ENCODE data around the gene PTPRG.
"Not testable (repeated sequence)": the region's sequence is repeated elsewhere in the genome, so short reads cannot be mapped to it uniquely, and the experiment has no call there.

The PTPRG gene

GRCh38 chr3:61730577-61731231, 169.3 kb downstream of the PTPRG start:
- DNase-seq, result no peak

GRCh38 chr3:61733000-61733399, 171.6 kb downstream of the PTPRG start:
- DNase-seq, result no peak

- DNase-seq, result no peak
Measured at GRCh38 chr3:61733876-61734275, 172.5 kb downstream of the PTPRG start.

- no peak for DNase-seq
Measured at GRCh38 chr3:61734749-61735686, 173.6 kb downstream of the PTPRG start.

- no peak for DNase-seq
Measured at GRCh38 chr3:61736506-61736905, 175.1 kb downstream of the PTPRG start.

GRCh38 chr3:61739640-61740039, 178.3 kb downstream of the PTPRG start:
- DNase-seq, result no peak

- no peak for DNase-seq
Measured at GRCh38 chr3:61740494-61740893, 179.1 kb downstream of the PTPRG start.

GRCh38 chr3:61741551-61741950, 180.2 kb downstream of the PTPRG start:
- DNase-seq, result no peak

GRCh38 chr3:61742006-61742405, 180.6 kb downstream of the PTPRG start:
- DNase-seq, result no peak

- no peak for DNase-seq
Measured at GRCh38 chr3:61743067-61743466, 181.7 kb downstream of the PTPRG start.

- no peak for DNase-seq
Measured at GRCh38 chr3:61743686-61744242, 182.4 kb downstream of the PTPRG start.

- no peak for DNase-seq
Measured at GRCh38 chr3:61748288-61748687, 186.9 kb downstream of the PTPRG start.

GRCh38 chr3:61750766-61751165, 189.4 kb downstream of the PTPRG start:
- DNase-seq, result no peak

- DNase-seq, result no peak
Measured at GRCh38 chr3:61758839-61759238, 197.5 kb downstream of the PTPRG start.

- DNase-seq, result not testable (repeated sequence)
Measured at GRCh38 chr3:61760783-61761182, 199.4 kb downstream of the PTPRG start.

- no peak for DNase-seq
Measured at GRCh38 chr3:61761694-61762430, 200.5 kb downstream of the PTPRG start.

- DNase-seq, result no peak
Measured at GRCh38 chr3:61765157-61765876, 203.9 kb downstream of the PTPRG start.

- DNase-seq, result no peak
Measured at GRCh38 chr3:61768284-61769037, 207.1 kb downstream of the PTPRG start.

- DNase-seq, result no peak
Measured at GRCh38 chr3:61769266-61769990, 208.1 kb downstream of the PTPRG start.

GRCh38 chr3:61771976-61772375, 210.6 kb downstream of the PTPRG start:
- DNase-seq, result peak; percentile 11

GRCh38 chr3:61772456-61772855, 211.1 kb downstream of the PTPRG start:
- DNase-seq, result peak; percentile 55
